Lung microvascular endothelial cell (primary cell): ENCODE results near the gene DENND5A. TPM values are rescaled to one million over a fixed set of nuclear protein-coding genes. Genes with fewer than 3 reads are reported as not detected.
A peak's percentile ranks its signal among the peaks of the same experiment; 100 is the strongest.
"Not testable (repeated sequence)": the region's sequence is repeated elsewhere in the genome, so short reads cannot be mapped to it uniquely, and the experiment has no call there.

Experiments
- DNase-seq, 2 donors: peaks; one replicate each; pipeline versions ENCODE4 v3.0.0 to v3.0.0-alpha.2; 2010; ENCODE audit warnings: low read depth in 2 of 2
- total RNA-seq: library from RNA; depleted of rRNA; stranded (reverse); fragments of >200 nt; gene quantifications from 2 replicates; pipeline ENCODE4 v1.2.1, GENCODE V29; 2014

The DENND5A gene
- total RNA-seq, 1 donor from 2014 or later, result 114 TPM

GRCh38 chr11:9177438-9178091 is 87.6 kb downstream of the DENND5A start:
- DNase-seq, result no peak

- no peak for DNase-seq
Observed at GRCh38 chr11:9176550-9176949, 88.6 kb downstream of the DENND5A start.

DNA sequence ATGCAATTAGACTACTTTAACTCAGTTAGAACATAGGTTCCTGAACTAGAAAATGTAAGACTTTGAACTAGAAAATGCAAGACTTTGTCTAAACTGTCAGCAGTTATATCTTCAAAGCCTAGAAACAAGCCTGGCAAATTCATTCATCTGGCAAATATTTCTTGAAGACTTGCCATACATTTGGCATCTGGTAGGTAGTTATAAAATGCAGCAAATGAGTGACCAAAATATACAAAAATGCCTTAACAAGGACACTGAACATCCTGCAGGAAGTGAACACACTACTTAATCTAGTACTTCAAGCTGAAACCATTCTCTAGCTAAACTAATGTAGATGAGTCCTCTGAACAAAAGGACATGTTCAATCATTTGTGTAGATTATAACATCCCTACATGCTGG is 89.0 kb downstream of the DENND5A start:
- peak in 1 of 2 donors; percentile 20 for DNase-seq

GRCh38 chr11:9172389-9172788 is 92.8 kb downstream of the DENND5A start:
- DNase-seq, result no peak

- DNase-seq, result peak; percentile 38 to 53
Observed at GRCh38 chr11:9170450-9170849, 94.7 kb downstream of the DENND5A start.

- DNase-seq, result peak in 1 of 2 donors; percentile 30
Observed at GRCh38 chr11:9169595-9170295, 95.4 kb downstream of the DENND5A start.

DNA sequence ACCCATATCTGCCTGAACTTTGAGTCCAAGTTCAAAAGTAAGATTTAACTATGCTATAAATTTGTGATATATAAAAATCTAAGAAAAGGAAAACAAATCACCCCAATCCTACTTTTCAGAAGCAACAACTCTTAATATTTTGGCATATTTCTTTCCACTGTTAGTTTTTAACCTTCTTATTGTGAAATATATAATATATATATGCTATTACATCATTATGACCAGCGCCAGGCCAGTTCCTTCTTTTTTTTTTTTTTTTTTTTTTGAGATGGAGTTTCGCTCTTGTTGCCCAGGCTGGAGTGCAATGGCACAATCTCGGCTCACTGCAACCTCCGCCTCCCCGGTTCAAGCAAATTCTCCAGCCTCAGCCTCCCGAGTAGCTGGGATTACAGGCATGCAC is 103.2 kb downstream of the DENND5A start:
- DNase-seq, result not testable (repeated sequence)

- peak; percentile 50 to 85 for DNase-seq
Observed at GRCh38 chr11:9160166-9160565, 105.0 kb downstream of the DENND5A start.

DNA sequence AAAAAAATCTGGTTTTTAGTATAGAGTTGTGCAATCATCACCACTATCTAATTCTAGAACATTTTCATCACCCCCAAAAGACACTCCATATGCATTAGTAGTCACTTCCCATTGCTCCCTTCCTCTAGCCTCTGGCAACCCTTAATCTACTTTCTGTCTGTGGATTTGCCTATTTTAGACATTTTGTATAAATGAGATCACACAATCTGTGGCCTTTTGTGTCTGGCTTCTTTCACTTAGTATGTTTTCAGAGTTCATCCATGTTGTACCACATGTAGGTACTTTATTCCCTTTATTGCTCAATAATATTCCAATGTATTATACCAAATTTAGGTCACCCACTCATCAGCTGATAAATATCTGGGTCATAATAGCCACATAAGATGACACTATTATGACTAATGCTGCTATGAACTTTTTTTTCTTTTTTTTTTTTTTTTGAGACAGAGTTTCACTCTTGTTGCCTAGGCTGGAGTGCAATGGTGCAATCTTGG is 106.2 kb downstream of the DENND5A start:
- peak in 1 of 2 donors; percentile 43 for DNase-seq

- no peak for DNase-seq
Observed at GRCh38 chr11:9155930-9156329, 109.2 kb downstream of the DENND5A start.

- no peak for DNase-seq
Observed at GRCh38 chr11:9153651-9154050, 111.5 kb downstream of the DENND5A start.

DNA sequence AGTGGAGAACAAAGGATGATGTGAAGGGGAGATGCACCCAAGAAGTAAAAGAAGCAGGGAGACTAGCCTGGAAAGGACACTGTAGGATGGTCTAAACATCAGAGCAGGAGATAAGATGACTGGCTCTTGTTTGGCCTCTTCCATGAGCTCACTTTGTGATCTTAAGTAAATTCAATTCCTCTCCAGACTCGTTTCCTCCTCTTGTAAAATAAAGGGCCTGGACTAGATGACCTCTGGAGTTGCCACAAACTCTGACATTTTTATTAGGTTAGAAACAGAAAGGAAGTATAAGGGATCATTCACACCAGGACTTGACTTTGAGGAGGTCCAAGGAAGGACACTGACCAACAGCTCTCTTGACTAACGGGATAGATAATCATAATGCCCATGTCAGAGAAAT is 113.5 kb downstream of the DENND5A start:
- no peak for DNase-seq

- DNase-seq, result peak; percentile 19 to 61
Observed at GRCh38 chr11:9150926-9151325, 114.2 kb downstream of the DENND5A start.

DNA sequence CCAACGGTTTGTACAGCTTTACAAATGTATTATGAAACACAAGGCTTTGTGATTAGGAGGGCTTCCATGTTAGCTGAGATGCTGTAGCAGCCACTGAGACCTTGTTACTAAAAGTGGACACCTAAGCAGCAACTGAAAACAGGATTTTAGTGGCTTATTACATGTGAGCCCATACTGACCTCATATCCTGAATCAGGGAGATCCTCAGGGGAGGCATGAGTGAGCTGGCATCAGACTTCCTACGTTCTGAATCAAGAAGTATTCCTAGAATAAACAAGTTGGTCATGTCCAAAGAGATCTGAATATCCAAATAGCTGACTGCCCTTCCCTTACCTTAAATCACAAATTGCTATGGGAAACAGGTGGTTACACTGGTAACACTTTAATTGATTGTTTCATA is 114.6 kb downstream of the DENND5A start:
- DNase-seq, result peak; percentile 38 to 92

DNA sequence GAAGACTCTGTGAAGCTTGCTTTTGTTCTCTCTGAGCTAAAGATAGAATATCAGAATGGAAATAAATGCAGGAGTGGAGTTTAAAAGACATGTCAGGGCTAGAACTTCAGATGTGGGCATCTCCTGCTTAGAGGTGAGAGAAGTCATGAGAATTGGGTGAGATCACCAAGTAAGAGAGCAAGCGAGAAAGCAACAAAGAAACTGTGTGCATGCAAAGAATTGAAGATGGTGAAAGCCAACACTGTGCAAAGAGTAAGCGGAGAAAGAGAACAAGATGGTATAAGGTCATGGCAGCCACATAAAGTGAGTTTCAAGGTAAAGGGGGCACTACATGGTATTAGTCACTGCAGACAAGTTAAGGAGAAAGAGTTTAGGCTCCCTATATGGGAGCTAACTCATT is 116.4 kb downstream of the DENND5A start:
- DNase-seq, result no peak

GRCh38 chr11:9148035-9148434 is 117.1 kb downstream of the DENND5A start:
- DNase-seq, result no peak

- no peak for DNase-seq
Observed at GRCh38 chr11:9146477-9146876, 118.7 kb downstream of the DENND5A start.

DNA sequence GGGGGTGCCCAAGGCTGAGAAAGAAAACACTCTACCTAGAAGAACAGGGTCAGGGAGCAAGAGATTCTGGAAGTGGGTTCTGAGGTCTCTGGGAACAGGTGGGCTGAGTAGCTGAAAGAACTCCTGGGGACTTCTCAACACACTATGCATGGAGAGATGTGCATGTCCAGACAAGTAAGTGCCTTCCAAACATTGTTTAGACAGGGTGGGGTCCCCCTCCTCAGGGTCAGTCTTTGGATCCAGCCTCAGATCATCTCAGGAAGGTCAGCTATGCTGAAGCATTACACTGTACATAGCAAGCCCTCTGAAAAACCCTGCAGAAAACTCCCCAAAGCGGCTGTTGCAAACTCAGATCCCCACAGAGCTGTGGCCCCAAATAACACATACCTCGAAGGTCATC is 119.9 kb downstream of the DENND5A start:
- DNase-seq, result no peak

DNA sequence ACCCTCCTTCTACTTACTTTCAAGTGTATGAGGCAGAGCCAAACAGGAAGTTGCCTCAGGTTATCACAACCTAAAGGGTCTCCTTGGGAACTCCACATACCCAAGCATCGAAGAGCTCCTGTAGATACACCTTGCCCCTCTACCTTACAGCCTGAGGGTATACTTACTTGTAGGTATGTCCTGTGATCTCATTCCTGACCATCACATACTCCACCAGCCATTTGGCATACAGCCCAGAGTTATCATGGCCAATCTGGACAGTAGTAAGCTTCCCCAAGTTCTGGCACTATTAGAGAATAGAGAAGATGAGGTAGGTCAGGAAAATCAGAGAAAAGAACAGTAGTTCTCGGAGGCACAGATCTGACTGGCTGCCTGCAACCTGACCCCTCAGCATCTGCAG is 120.3 kb downstream of the DENND5A start:
- DNase-seq, result peak; percentile 10 to 65

DNA sequence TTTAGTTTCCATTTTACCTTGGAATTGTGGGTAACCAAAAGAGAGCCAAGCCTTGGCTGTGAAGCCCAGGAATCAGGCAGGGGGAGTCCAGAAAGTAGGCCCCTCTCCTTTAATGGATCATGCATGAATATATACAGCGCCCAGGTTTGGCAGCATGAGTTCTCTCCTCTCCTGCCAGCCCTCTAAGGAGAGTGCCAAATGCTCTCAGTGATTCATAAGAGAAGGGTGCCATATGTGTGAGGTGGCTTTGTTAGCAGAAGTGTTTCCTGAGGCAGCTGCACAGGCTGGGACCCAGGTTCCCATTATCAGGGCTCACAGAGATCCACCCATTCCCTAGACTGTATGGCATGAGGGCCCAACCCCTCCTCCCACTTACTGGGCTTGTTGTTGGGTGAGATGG is 121.4 kb downstream of the DENND5A start:
- DNase-seq, result no peak

DNA sequence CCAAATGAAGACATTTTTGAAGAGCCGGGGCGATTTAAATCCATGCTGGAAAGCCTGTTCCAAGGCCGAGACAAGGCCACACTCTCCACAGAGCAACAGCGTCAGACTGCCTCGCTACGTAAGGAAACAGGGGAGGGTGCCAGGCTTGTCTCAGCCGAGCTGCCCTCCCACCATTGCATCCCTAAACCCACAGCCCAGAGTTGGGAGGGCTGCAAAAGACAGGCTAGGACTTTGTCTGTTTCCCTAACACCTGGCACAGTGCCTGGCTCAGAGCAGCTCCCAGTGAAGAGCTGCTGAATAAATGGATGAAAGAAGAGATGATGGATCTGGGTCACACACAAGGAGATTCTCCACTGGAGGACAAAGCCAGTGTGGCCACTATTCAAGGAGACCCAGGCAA is 122.4 kb downstream of the DENND5A start:
- DNase-seq, result no peak

DNA sequence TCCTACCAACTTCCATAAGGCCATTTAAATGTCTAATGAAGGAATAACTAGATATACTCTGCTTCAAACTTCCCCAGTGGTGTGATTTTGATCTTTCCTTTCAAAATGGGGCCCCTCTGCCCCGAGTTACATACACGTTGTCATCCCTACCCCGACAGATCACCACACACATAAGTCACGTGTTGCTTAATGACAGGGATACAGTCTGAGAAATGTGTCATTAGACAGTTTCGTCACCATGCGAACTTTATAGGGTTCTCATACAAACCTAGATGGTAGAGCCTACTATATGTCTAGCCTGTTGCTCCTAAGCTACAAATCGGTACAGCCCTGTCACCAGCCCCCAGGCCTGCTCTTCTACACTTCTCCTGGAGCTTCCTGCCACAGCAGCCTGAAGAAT is 124.0 kb downstream of the DENND5A start:
- DNase-seq, result no peak
